ENCODE data around the gene CXCL10. TPM values are rescaled to one million over a fixed set of nuclear protein-coding genes. Genes with fewer than 3 reads are reported as not detected.
A peak's percentile ranks its signal among the peaks of the same experiment; 100 is the strongest.
"Not testable (repeated sequence)": the region's sequence is repeated elsewhere in the genome, so short reads cannot be mapped to it uniquely, and the experiment has no call there.

The CXCL10 gene
- total RNA-seq, 2 experiments from 2014 or later: 0.75 to 0.82 TPM

DNA sequence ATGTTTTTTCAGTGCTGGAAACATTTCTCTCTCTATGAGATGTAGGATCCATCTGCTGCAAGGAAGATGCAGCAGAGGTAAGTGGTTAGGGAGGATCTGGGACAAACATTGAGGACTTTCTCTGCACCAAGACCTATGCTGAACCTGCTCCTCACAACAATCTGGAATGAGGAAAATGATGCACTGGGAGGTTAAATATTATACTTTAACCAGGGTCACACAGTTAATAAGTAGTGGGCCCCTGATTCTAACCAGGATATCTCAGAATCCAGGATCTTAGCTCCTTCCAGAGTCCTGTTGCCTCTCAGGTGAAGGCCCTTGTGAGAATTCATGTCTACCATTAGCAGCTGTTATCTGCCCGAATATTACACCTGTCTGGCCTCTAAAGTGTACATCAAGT, 23.0 kb downstream of the CXCL10 start:
- ATAC-seq (no peak), DNase-seq (no peak)
- H3K9me3 Mint-ChIP-seq (ENCODE audit: low read depth): no peaks in the 10 kb centered on the region
- H3K4me3 Mint-ChIP-seq: no peak overlapping the region
- CTCF ChIA-PET: interaction anchor here (1.5 to 1.8 kb wide), 2 partner anchors 9 to 66 kb away, joined by 3 to 5 read pairs; no protein-coding TSS in a partner anchor
- H3K36me3 Mint-ChIP-seq: peaks cover 6% of the 10 kb centered on the region
- no peak overlapping the region for H3K27ac Mint-ChIP-seq
- H3K4me1 Mint-ChIP-seq: peaks cover 26% of the 10 kb centered on the region
- no peaks in the 10 kb centered on the region for H3K27me3 Mint-ChIP-seq

DNA sequence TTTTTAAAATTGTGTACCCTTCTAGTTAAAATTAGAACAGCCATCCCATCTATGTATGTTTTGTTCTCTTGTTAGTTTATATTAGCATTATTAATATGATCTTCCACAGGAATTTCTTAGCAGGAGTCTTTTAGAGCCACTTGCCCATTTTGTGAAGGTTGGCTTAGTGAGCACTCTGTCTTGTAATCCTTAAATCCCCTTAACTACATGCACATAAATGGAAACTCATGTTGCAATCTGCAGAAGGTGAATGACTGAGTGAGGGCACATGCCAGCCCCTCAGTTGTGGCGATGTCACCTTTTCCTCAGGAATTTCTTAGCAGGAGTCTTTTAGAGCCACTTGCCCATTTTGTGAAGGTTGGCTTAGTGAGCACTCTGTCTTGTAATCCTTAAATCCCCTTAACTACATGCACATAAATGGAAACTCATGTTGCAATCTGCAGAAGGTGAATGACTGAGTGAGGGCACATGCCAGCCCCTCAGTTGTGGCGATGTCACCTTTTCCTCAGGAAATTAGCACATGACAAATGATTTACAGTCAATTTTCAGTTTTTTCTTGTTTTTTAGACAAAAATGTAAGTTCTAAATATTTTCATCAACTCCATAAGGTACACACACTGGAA, 24.7 kb downstream of the CXCL10 start:
- H3K4me3 Mint-ChIP-seq; ATAC-seq; DNase-seq; H3K36me3 Mint-ChIP-seq; H3K27me3 Mint-ChIP-seq; H3K9me3 Mint-ChIP-seq (ENCODE audit: low read depth); H3K27ac Mint-ChIP-seq: not testable (repeated sequence)
- CTCF ChIA-PET: interaction anchor here (0.9 kb wide), 1 partner anchor 95 kb away, joined by 3 read pairs; no protein-coding TSS in a partner anchor
- peaks cover 21% of the 10 kb centered on the region for H3K4me1 Mint-ChIP-seq

GRCh38 chr4:75997946-75998345, 25.4 kb downstream of the CXCL10 start:
- no peaks in the 10 kb centered on the region for H3K27me3 Mint-ChIP-seq
- no peaks in the 10 kb centered on the region for H3K9me3 Mint-ChIP-seq (ENCODE audit: low read depth)
- CTCF ChIA-PET: interaction anchor here (0.9 to 3.9 kb wide), 7 partner anchors 12 to 150 kb away, joined by 3 to 41 read pairs (median 3); partner anchors contain the start of gene NUP54
- H3K4me1 Mint-ChIP-seq: peaks cover 17% of the 10 kb centered on the region
- DNase-seq (no peak), ATAC-seq (no peak)
- H3K27ac Mint-ChIP-seq: no peak overlapping the region
- H3K36me3 Mint-ChIP-seq: peaks cover 3% of the 10 kb centered on the region
- no peak overlapping the region for H3K4me3 Mint-ChIP-seq

- Mint-ChIP-seq H3K4me1 (peaks cover 13% of the 10 kb centered on the region), H3K9me3 (ENCODE audit: low read depth) (no peaks in the 10 kb centered on the region), H3K27me3 (peaks cover 2% of the 10 kb centered on the region), H3K27ac (no peak overlapping the region), H3K4me3 (no peak overlapping the region), H3K36me3 (no peaks in the 10 kb centered on the region)
- ATAC-seq: no peak
- no peak for DNase-seq
- CTCF ChIA-PET: interaction anchor here (0.6 to 3.9 kb wide), 16 partner anchors 11 to 183 kb away, joined by 3 to 41 read pairs (median 6); partner anchors contain the start of genes CXCL11 and NUP54
Measured at GRCh38 chr4:75997081-75997480, 26.2 kb downstream of the CXCL10 start.

- H3K9me3 Mint-ChIP-seq (ENCODE audit: low read depth): no peaks in the 10 kb centered on the region
- H3K27me3 Mint-ChIP-seq: peaks cover 2% of the 10 kb centered on the region
- ATAC-seq (peak; percentile 20), DNase-seq (no peak)
- CTCF ChIA-PET: interaction anchor here (0.7 to 3.9 kb wide), 35 partner anchors 10 to 509 kb away, joined by 3 to 41 read pairs (median 5); partner anchors contain the start of genes ART3, CXCL11 and NUP54
- H3K4me1 Mint-ChIP-seq: peaks cover 19% of the 10 kb centered on the region
- no peak overlapping the region for H3K27ac Mint-ChIP-seq
- no peaks in the 10 kb centered on the region for H3K36me3 Mint-ChIP-seq
- H3K4me3 Mint-ChIP-seq: no peak overlapping the region
Measured at GRCh38 chr4:75995727-75996126, 27.6 kb downstream of the CXCL10 start.

DNA sequence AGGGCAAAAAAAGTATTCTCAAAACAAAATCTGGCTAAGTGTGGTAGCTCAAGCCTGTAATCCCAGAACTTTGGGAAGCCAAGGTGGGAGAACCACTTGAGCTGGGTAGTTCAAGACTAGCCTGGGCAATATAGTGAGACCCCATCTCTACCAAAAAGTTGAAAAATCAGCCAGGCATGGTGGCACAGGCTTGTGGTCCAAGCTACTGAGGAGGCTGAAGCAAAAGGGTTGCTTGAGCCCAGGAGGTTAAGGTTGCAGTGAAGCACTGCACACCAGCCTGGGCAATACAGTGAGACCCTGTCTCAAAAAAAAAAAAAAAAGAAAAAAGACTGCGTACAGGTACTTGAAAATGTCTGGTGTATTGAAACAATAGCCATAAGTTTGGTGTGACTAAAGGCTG, 30.8 kb downstream of the CXCL10 start:
- H3K36me3 Mint-ChIP-seq: peaks cover 14% of the 10 kb centered on the region
- ATAC-seq: no peak
- H3K9me3 Mint-ChIP-seq (ENCODE audit: low read depth): peaks cover 3% of the 10 kb centered on the region
- DNase-seq: no peak
- H3K27ac Mint-ChIP-seq: no peak overlapping the region
- CTCF ChIA-PET: interaction anchor here (0.7 to 2.2 kb wide), 6 partner anchors 69 to 382 kb away, joined by 3 to 9 read pairs (median 3); no protein-coding TSS in a partner anchor
- peaks cover 2% of the 10 kb centered on the region for H3K27me3 Mint-ChIP-seq
- no peak overlapping the region for H3K4me3 Mint-ChIP-seq
- peaks cover 37% of the 10 kb centered on the region for H3K4me1 Mint-ChIP-seq

- CTCF ChIA-PET: interaction anchor here (1.0 to 1.6 kb wide), 4 partner anchors 24 to 74 kb away, joined by 3 to 4 read pairs (median 4); no protein-coding TSS in a partner anchor
- Mint-ChIP-seq H3K4me1 (peaks cover 35% of the 10 kb centered on the region), H3K4me3 (peak overlapping the region; percentile 83), H3K36me3 (peaks cover 20% of the 10 kb centered on the region), H3K9me3 (ENCODE audit: low read depth) (peaks cover 3% of the 10 kb centered on the region), H3K27me3 (peaks cover 2% of the 10 kb centered on the region), H3K27ac (peak overlapping the region; percentile 85)
- DNase-seq: no peak
- no peak for ATAC-seq
Measured at GRCh38 chr4:75989846-75990528, 33.3 kb downstream of the CXCL10 start.

DNA sequence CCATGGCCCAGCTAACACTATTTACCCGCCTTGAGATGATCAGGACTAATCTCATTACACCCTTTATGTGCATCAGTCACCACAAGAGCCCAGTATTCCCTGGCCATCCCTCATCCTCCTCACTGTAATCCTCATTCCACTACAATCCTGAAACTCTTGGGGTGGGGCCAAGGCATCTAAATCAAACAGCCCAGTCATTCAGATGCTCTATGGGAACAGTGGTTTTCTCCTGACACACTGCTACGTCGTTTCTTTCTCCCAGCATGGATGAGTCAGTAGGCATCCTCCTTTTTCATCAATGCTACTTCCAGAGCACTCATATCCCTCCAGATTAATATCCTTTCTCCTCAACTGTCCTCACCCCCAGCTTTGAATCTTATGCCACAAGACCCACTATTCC, 38.2 kb downstream of the CXCL10 start:
- no peaks in the 10 kb centered on the region for H3K27me3 Mint-ChIP-seq
- no peak overlapping the region for H3K4me3 Mint-ChIP-seq
- peaks cover 39% of the 10 kb centered on the region for H3K36me3 Mint-ChIP-seq
- DNase-seq (no peak), ATAC-seq (no peak)
- no peak overlapping the region for H3K27ac Mint-ChIP-seq
- H3K9me3 Mint-ChIP-seq (ENCODE audit: low read depth): peaks cover 3% of the 10 kb centered on the region
- CTCF ChIA-PET: interaction anchor here (1.6 kb wide), 1 partner anchor 11 kb away, joined by 6 read pairs; no protein-coding TSS in a partner anchor
- H3K4me1 Mint-ChIP-seq: peaks cover 27% of the 10 kb centered on the region

DNA sequence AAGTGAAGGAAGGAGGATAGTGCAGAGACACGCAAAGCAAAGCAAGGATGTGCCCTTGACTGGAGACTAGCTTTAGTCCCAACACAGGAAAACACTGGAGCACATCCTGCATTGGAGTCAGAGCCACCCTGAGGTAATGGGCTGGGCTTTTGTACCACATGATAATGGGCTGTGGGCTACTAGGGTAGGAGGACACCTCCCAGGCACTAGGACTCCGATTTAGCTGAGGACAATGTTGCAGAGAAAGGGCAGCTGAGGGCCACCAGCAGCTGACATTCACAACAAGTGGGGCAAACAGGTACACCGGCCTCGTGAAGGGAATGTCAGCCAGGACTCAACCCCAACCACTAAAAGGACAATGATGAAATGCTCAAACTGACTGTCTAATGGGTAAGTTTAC, 42.7 kb downstream of the CXCL10 start:
- no peak overlapping the region for H3K4me3 Mint-ChIP-seq
- DNase-seq (no peak), ATAC-seq (no peak)
- no peaks in the 10 kb centered on the region for H3K4me1 Mint-ChIP-seq
- H3K27me3 Mint-ChIP-seq: no peaks in the 10 kb centered on the region
- CTCF ChIA-PET: interaction anchor here (1.6 kb wide), 1 partner anchor 85 kb away, joined by 5 read pairs; no protein-coding TSS in a partner anchor
- H3K27ac Mint-ChIP-seq: no peak overlapping the region
- peaks cover 44% of the 10 kb centered on the region for H3K36me3 Mint-ChIP-seq
- H3K9me3 Mint-ChIP-seq (ENCODE audit: low read depth): no peaks in the 10 kb centered on the region

DNA sequence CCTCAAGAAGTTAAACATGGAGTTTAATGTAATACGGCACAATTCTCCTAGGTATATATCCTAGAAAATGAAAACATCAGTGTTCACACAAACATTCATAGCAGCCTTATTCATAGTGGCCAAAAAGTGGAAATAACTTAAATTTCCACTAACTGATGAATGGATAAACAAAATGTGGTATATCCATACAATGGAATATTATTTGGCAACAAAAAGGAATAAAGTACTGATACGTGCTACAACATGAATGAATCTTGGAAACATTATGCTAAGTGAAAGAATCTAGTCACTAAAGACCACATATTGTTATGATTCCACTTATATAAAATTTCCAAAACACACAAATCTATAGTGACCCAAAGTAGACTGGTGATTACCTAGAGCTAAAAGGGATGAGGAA, 47.1 kb downstream of the CXCL10 start:
- Mint-ChIP-seq H3K4me3 (no peak overlapping the region), H3K4me1 (no peaks in the 10 kb centered on the region), H3K9me3 (ENCODE audit: low read depth) (no peaks in the 10 kb centered on the region), H3K27me3 (no peaks in the 10 kb centered on the region), H3K36me3 (peaks cover 54% of the 10 kb centered on the region), H3K27ac (no peak overlapping the region)
- CTCF ChIA-PET: no interaction called here
- DNase-seq (no peak), ATAC-seq (no peak)

- H3K4me1 Mint-ChIP-seq: peaks cover 3% of the 10 kb centered on the region
- no peaks in the 10 kb centered on the region for H3K27me3 Mint-ChIP-seq
- no peak overlapping the region for H3K27ac Mint-ChIP-seq
- no peak overlapping the region for H3K4me3 Mint-ChIP-seq
- H3K9me3 Mint-ChIP-seq (ENCODE audit: low read depth): no peaks in the 10 kb centered on the region
- peaks cover 65% of the 10 kb centered on the region for H3K36me3 Mint-ChIP-seq
- DNase-seq (no peak), ATAC-seq (no peak)
- CTCF ChIA-PET: no interaction called here
Measured at GRCh38 chr4:75973766-75974165, 49.5 kb downstream of the CXCL10 start.
